IMR-90 (cell line): Measurements from ENCODE around the gene THADA. TPM values are rescaled to one million over a fixed set of nuclear protein-coding genes. Genes with fewer than 3 reads are reported as not detected.

ENCODE experiments used
- ATAC-seq: fragments of 200-7000 bp; cut with Tn5 transposase; 2 replicates; pipeline ENCODE4 v1.9.1; 2020; ENCODE audit warnings: low read depth, mild to moderate bottlenecking, moderate library complexity
- BruUV-seq: library from RNA; stranded (reverse); fragments of 400-500 nt; replicated peaks from 2 replicates; lab custom pipeline; 2021; lab: Mats Ljungman, UMichigan
- CTCF ChIA-PET: fragments of 300-600 bp; formaldehyde crosslinking; extraction: SDS; loops from one replicate; lab custom pipeline; 2021; ENCODE audit warnings: antibody characterized with exemption; lab: Yijun Ruan, JAX
- POLR2A ChIA-PET: fragments of 300-600 bp; sonication (Branson Sonifier 250); formaldehyde crosslinking; loops from one replicate; lab custom pipeline; 2022; ENCODE audit warnings: antibody characterized with exemption; ENCODE audit not compliant: unreplicated experiment; lab: Charles Lee
- DNase-seq: peaks from one replicate; pipeline ENCODE4 v3.0.0; 2013
- H2AFZ ChIP-seq: replicated peaks from 2 replicates; pipeline ENCODE3; 2013; ENCODE audit warnings: low read length, mild to moderate bottlenecking; ENCODE audit not compliant: poor library complexity
- H2AK5ac ChIP-seq: 2 replicates; pipeline ENCODE4 v1.6.1; 2013; ENCODE audit warnings: low read depth, low read length, inconsistent platforms
- H2AK9ac ChIP-seq: replicated peaks from 2 replicates; pipeline ENCODE3; 2013; ENCODE audit warnings: mild to moderate bottlenecking, low read depth, low read length, moderate library complexity; ENCODE audit not compliant: poor library complexity
- H2BK120ac ChIP-seq: 2 replicates; pipeline ENCODE4 v1.6.1; 2013; ENCODE audit warnings: low read depth, low read length, inconsistent platforms
- H2BK15ac ChIP-seq: 3 replicates; pipeline ENCODE4 v1.6.1; 2013; ENCODE audit warnings: low read depth, low read length, inconsistent platforms
- H2BK20ac ChIP-seq: 2 replicates; pipeline ENCODE4 v1.6.1; 2013; ENCODE audit warnings: low read depth, mild to moderate bottlenecking, inconsistent platforms, low read length, moderate library complexity
- H2BK5ac ChIP-seq: 2 replicates; pipeline ENCODE4 v1.6.1; 2013; ENCODE audit warnings: mild to moderate bottlenecking, low read depth, low read length, inconsistent platforms; ENCODE audit not compliant: poor library complexity, severe bottlenecking
- H3K14ac ChIP-seq: replicated peaks from 2 replicates; pipeline ENCODE4 v1.6.1; 2013; ENCODE audit warnings: low read depth, low read length, inconsistent platforms
- H3K18ac ChIP-seq: 2 replicates; pipeline ENCODE4 v1.6.1; 2013; ENCODE audit warnings: low read depth, low read length, control low read depth
- H3K23ac ChIP-seq: 2 replicates; pipeline ENCODE4 v1.6.1; 2013; ENCODE audit warnings: low read depth, low read length, inconsistent platforms
- H3K27ac ChIP-seq: 2 replicates; pipeline ENCODE4 v1.5.1; 2013; ENCODE audit warnings: mild to moderate bottlenecking, control low read depth, low read length; ENCODE audit not compliant: insufficient read depth
- H3K27me3 ChIP-seq: 2 replicates; pipeline ENCODE4 v1.6.1; 2013; ENCODE audit warnings: low read length; ENCODE audit not compliant: control insufficient read depth, insufficient read depth
- H3K36me3 ChIP-seq: 2 replicates; pipeline ENCODE4 v1.6.1; 2013; ENCODE audit warnings: low read length, mixed read lengths; ENCODE audit not compliant: control insufficient read depth, insufficient read depth
- H3K4ac ChIP-seq: 2 replicates; pipeline ENCODE4 v1.6.1; 2013; ENCODE audit warnings: low read depth, low read length, inconsistent platforms
- H3K4me1 ChIP-seq: 2 replicates; pipeline ENCODE4 v1.6.1; 2013; ENCODE audit warnings: low read length, mixed read lengths; ENCODE audit not compliant: control insufficient read depth, insufficient read depth
- H3K4me2 ChIP-seq: 2 replicates; pipeline ENCODE4 v1.6.1; 2013; ENCODE audit warnings: low read depth, mild to moderate bottlenecking, control low read depth, low read length, moderate library complexity
- H3K4me3 ChIP-seq: 2 replicates; pipeline ENCODE4 v1.5.1; 2013; ENCODE audit warnings: low read depth, mild to moderate bottlenecking, control low read depth, low read length, moderate library complexity; ENCODE audit not compliant: insufficient read depth
- H3K56ac ChIP-seq: 2 replicates; pipeline ENCODE4 v1.6.1; 2013; ENCODE audit warnings: low read length, inconsistent platforms; ENCODE audit not compliant: insufficient read depth; ENCODE audit errors: extremely low read depth
- H3K79me1 ChIP-seq, 2 experiments: 2 replicates each; pipeline ENCODE4 v1.6.1; 2013; ENCODE audit warnings: low read length in 2 of 2, inconsistent platforms in 1 of 2, low read depth in 1 of 2
- H3K9ac ChIP-seq: 2 replicates; pipeline ENCODE4 v1.6.1; 2013; ENCODE audit warnings: low read depth, low read length, control low read depth
- H3K9me1 ChIP-seq: 2 replicates; pipeline ENCODE4 v1.6.1; 2013; ENCODE audit warnings: low read length, inconsistent platforms; ENCODE audit not compliant: insufficient read depth
- H3K9me3 ChIP-seq: 2 replicates; pipeline ENCODE4 v1.6.1; 2013; ENCODE audit warnings: low read length; ENCODE audit not compliant: control insufficient read depth, insufficient read depth
- H4K20me1 ChIP-seq: 2 replicates; pipeline ENCODE4 v1.6.1; 2013; ENCODE audit warnings: low read length, inconsistent platforms; ENCODE audit not compliant: insufficient read depth
- H4K5ac ChIP-seq: 2 replicates; pipeline ENCODE4 v1.6.1; 2013; ENCODE audit warnings: mild to moderate bottlenecking, low read depth, low read length, control low read depth
- H4K8ac ChIP-seq, 2 experiments: 2 replicates each; pipeline ENCODE4 v1.6.1; 2013; ENCODE audit warnings: low read depth in 2 of 2, low read length in 2 of 2, control low read depth in 1 of 2, inconsistent platforms in 1 of 2
- H4K91ac ChIP-seq: 2 replicates; pipeline ENCODE4 v1.6.1; 2013; ENCODE audit warnings: low read depth, low read length, inconsistent platforms; ENCODE audit not compliant: insufficient read depth
- BHLHE40 ChIP-seq: fragments of 150-350 bp; IDR thresholded peaks from 2 replicates; pipeline ENCODE4 v1.6.1; 2016; ENCODE audit warnings: mild to moderate bottlenecking, low read depth, low read length
- CEBPB ChIP-seq: IDR thresholded peaks from 2 replicates; pipeline ENCODE4 v1.6.1; 2012; ENCODE audit warnings: low read depth, low read length, improper control_type of control experiment
- CTCF ChIP-seq: conservative IDR thresholded peaks from 2 replicates; pipeline ENCODE4 v1.5.1; 2012; ENCODE audit warnings: mild to moderate bottlenecking, low read depth, low read length, improper control_type of control experiment
- FOS ChIP-seq: fragments of 150-350 bp; IDR thresholded peaks from 2 replicates; pipeline ENCODE4 v1.6.1; 2016; ENCODE audit warnings: low read depth, low read length
- MAZ ChIP-seq: IDR thresholded peaks from 2 replicates; pipeline ENCODE4 v1.6.1; 2012; ENCODE audit warnings: low read depth, mild to moderate bottlenecking, low read length, improper control_type of control experiment, moderate library complexity, borderline replicate concordance
- POLR2A ChIP-seq: IDR thresholded peaks from 2 replicates; pipeline ENCODE4 v1.6.1; 2012; ENCODE audit warnings: mild to moderate bottlenecking, low read depth, low read length
- RAD21 ChIP-seq: IDR thresholded peaks from 2 replicates; pipeline ENCODE4 v1.6.1; 2012; ENCODE audit warnings: low read length, improper control_type of control experiment
- RCOR1 ChIP-seq: IDR thresholded peaks from 2 replicates; pipeline ENCODE4 v1.6.1; 2012; ENCODE audit warnings: mild to moderate bottlenecking, low read length, improper control_type of control experiment; ENCODE audit not compliant: insufficient replicate concordance
- SMC3 ChIP-seq: fragments of 150-350 bp; IDR thresholded peaks from 2 replicates; pipeline ENCODE4 v1.6.1; 2016; ENCODE audit warnings: low read depth, mild to moderate bottlenecking, antibody characterized with exemption, low read length, moderate library complexity
- WGBS, 2 experiments: methylation state at CpG; one replicate each; pipeline versions ENCODE4 v1.1.5 to v1.1.7; 2013; ENCODE audit warnings: missing lambda C conversion rate in 2 of 2; ENCODE audit not compliant: insufficient read length in 1 of 2; ENCODE audit errors: extremely low coverage in 2 of 2; 5-methylcytosine and 5-hydroxymethylcytosine counted together
- dilution Hi-C: fragments of 300-500 bp; cut with HindIII; formaldehyde crosslinking; loops from one replicate; pipeline ENCODE4 v1.14.3; 2018; ENCODE audit warnings: low sequenced_read_pairs; ENCODE audit not compliant: unreplicated experiment
- in situ Hi-C: fragments of 300-500 bp; cut with MboI; formaldehyde crosslinking; loops from 3 replicates; pipeline ENCODE4 v1.14.3; 2019; ENCODE audit warnings: low sequenced_read_pairs, inconsistent platforms, mixed read lengths
- intact Hi-C: fragments of 100-400 bp; cut with micrococcal nuclease; formaldehyde crosslinking; loops from 2 replicates; pipeline ENCODE4 v1.10.0; 2022
- polyA plus RNA-seq, 3 experiments: library from polyadenylated mRNA; depleted of rRNA; stranded (reverse); fragments of >200 nt; gene quantifications; 2 replicates each; pipeline ENCODE4 v1.2.3, GENCODE V29; 2012; ENCODE audit warnings: low replicate concordance in 1 of 3
- total RNA-seq: library from RNA; depleted of rRNA; stranded (reverse); fragments of >200 nt; gene quantifications from 2 replicates; pipeline ENCODE4 v1.2.3, GENCODE V29; 2012

THADA gene
- total and polyA plus RNA-seq, 2 of the 4 experiments (the other 2 are of a cell fraction): 10.5 to 21.3 TPM

- peak; percentile 57 for TF ChIP-seq CEBPB
These were observed 368.6 kb downstream of the THADA start (continued) for GRCh38 chr2:43226955-43227829.

- Histone ChIP-seq H2BK5ac (peak within 1 kb of the TSS; percentile 98), H3K27ac (peak within 1 kb of the TSS; percentile 96), H3K27me3 (no peaks in the 10 kb centered on the region), H4K91ac (peak within 1 kb of the TSS; percentile 86), H3K79me1 (peaks cover 8 to 18% of the 10 kb centered on the region in 2 experiments; a peak in 3 of 4 replicates), H2AK5ac (peak within 1 kb of the TSS; percentile 84), H3K36me3 (peaks cover 24% of the 10 kb centered on the region), H3K9me3 (no peaks in the 10 kb centered on the region), H4K5ac (peak within 1 kb of the TSS; percentile 28), H3K56ac (peak within 1 kb of the TSS; percentile 91), H3K23ac (peak within 1 kb of the TSS; percentile 91), H4K8ac (peak within 1 kb of the TSS; percentile 76 to 77; a peak in 2 of 4 replicates), H2BK120ac (peak within 1 kb of the TSS; percentile 88), H3K14ac (peak within 1 kb of the TSS; percentile 92), H3K4me1 (peaks cover 8% of the 10 kb centered on the region), H3K9me1 (no peaks in the 10 kb centered on the region; the same call in 1 of the 2 replicates), H3K18ac (peak within 1 kb of the TSS; percentile 77), H2AK9ac (peak within 1 kb of the TSS; percentile 97), H4K20me1 (peaks cover 31% of the 10 kb centered on the region), H2BK20ac (no peak within 1 kb of the TSS), H3K9ac (peak within 1 kb of the TSS; percentile 91), H2BK15ac (no peak within 1 kb of the TSS; the same call in 2 of the 3 replicates), H3K4me2 (peak within 1 kb of the TSS; percentile 71), H2AFZ (peak within 1 kb of the TSS; percentile 85), H3K4me3 (peak within 1 kb of the TSS; percentile 87), H3K4ac (peak within 1 kb of the TSS; percentile 92)
- WGBS, 2 experiments: 0% methylated on average over 49 of the region's 58 CpGs; no CpG with 5 or more reads in 1 of the 2 experiments
- ATAC-seq: peak; percentile 73
- TF ChIP-seq CEBPB: no peak
- peak; percentile 19; the same call in 1 of the 2 replicates for TF ChIP-seq CTCF
- TF ChIP-seq RCOR1: no peak
- peak; percentile 93 for TF ChIP-seq MAZ
- TF ChIP-seq SMC3: no peak
- no peak for TF ChIP-seq FOS
- peak; percentile 5; the same call in 1 of the 2 replicates for TF ChIP-seq BHLHE40
- TF ChIP-seq RAD21: peak; percentile 14; the same call in 1 of the 2 replicates
- TF ChIP-seq POLR2A: peak; percentile 97
- dilution Hi-C loops: no loop called here
- in situ Hi-C loops: loop anchor here (10.0 kb wide), 2 partner anchors 152 to 252 kb away; no protein-coding TSS in a partner anchor
- no TSS peak for BruUV-seq
- intact Hi-C loops: loop anchor here (1.0 to 5.0 kb wide), 3 partner anchors 116 to 314 kb away; no protein-coding TSS in a partner anchor
- POLR2A ChIA-PET: interaction anchor here (0.6 to 1.0 kb wide), 16 partner anchors 41 to 650 kb away, joined by 3 to 10 read pairs (median 4); no protein-coding TSS in a partner anchor
- CTCF ChIA-PET: interaction anchor here (1.2 kb wide), 1 partner anchor 312 kb away, joined by 3 read pairs; no protein-coding TSS in a partner anchor
- DNase-seq: peak; percentile 93
These were observed 369.3 kb downstream of the THADA start, which contains the start of gene ZFP36L2 for GRCh38 chr2:43226558-43226954. TSS of gene ZFP36L2 (minus strand) at chr2:43226606. CDS start at chr2:43226315, 291 bp downstream.
